ENCODE measurements around the gene RAB9B. TPM values are rescaled to one million over a fixed set of nuclear protein-coding genes. Genes with fewer than 3 reads are reported as not detected.

Gene RAB9B
- total RNA-seq, 6 experiments from 2014 or later, result 0.14 to 0.40 (median 0.25) TPM

- H3K4me1 Mint-ChIP-seq (ENCODE audit: low read depth), result peaks cover 42% of the 10 kb centered on the region
- DNase-seq, result no peak
- no peak for TF ChIP-seq CTCF (IDR thresholded peaks at IDR 0.05)
- H3K9me3 Mint-ChIP-seq, result no peaks in the 10 kb centered on the region
- H3K27me3 Mint-ChIP-seq (ENCODE audit: insufficient read depth), result no peaks in the 10 kb centered on the region; the same call in 1 of the 2 replicates
- peak overlapping the region; percentile 80 for H3K27ac Mint-ChIP-seq
- H3K4me3 Mint-ChIP-seq, result peak overlapping the region; percentile 89
- H3K36me3 Mint-ChIP-seq (ENCODE audit: low read depth), result no peaks in the 10 kb centered on the region
Observed at GRCh38 chrX:103794119-103794518, 37.9 kb downstream of the RAB9B start.

- H3K36me3 Mint-ChIP-seq (ENCODE audit: low read depth), result no peaks in the 10 kb centered on the region
- H3K27ac Mint-ChIP-seq, result peak overlapping the region; percentile 80
- no peak for TF ChIP-seq CTCF (IDR thresholded peaks at IDR 0.05)
- DNase-seq, result no peak
- peaks cover 42% of the 10 kb centered on the region for H3K4me1 Mint-ChIP-seq (ENCODE audit: low read depth)
- no peaks in the 10 kb centered on the region; the same call in 1 of the 2 replicates for H3K27me3 Mint-ChIP-seq (ENCODE audit: insufficient read depth)
- H3K9me3 Mint-ChIP-seq, result no peaks in the 10 kb centered on the region
- H3K4me3 Mint-ChIP-seq, result peak overlapping the region; percentile 89
Observed at GRCh38 chrX:103793545-103793940, 38.5 kb downstream of the RAB9B start.

GRCh38 chrX:103792916-103793544 lies 39.0 kb downstream of the RAB9B start:
- no peaks in the 10 kb centered on the region for H3K9me3 Mint-ChIP-seq
- no peak for TF ChIP-seq CTCF (IDR thresholded peaks at IDR 0.05)
- H3K36me3 Mint-ChIP-seq (ENCODE audit: low read depth), result no peaks in the 10 kb centered on the region
- H3K4me3 Mint-ChIP-seq, result peak overlapping the region; percentile 89
- H3K4me1 Mint-ChIP-seq (ENCODE audit: low read depth), result peaks cover 42% of the 10 kb centered on the region
- peak overlapping the region; percentile 80 for H3K27ac Mint-ChIP-seq
- H3K27me3 Mint-ChIP-seq (ENCODE audit: insufficient read depth), result no peaks in the 10 kb centered on the region; the same call in 1 of the 2 replicates
- DNase-seq, result peak; percentile 48

- Mint-ChIP-seq H3K4me3 (peak overlapping the region; percentile 72), H3K36me3 (ENCODE audit: low read depth) (no peaks in the 10 kb centered on the region), H3K9me3 (no peaks in the 10 kb centered on the region), H3K27me3 (ENCODE audit: insufficient read depth) (no peaks in the 10 kb centered on the region; the same call in 1 of the 2 replicates), H3K27ac (peak overlapping the region; percentile 71), H3K4me1 (ENCODE audit: low read depth) (peaks cover 42% of the 10 kb centered on the region)
- TF ChIP-seq CTCF (IDR thresholded peaks at IDR 0.05), result no peak
- peak; percentile 50 for DNase-seq
Observed at GRCh38 chrX:103791826-103792485, 40.1 kb downstream of the RAB9B start.

GRCh38 chrX:103791228-103791627 lies 40.8 kb downstream of the RAB9B start:
- Mint-ChIP-seq H3K4me3 (peak overlapping the region; percentile 34; the same call in 1 of the 2 replicates), H3K4me1 (ENCODE audit: low read depth) (peaks cover 42% of the 10 kb centered on the region)

More at GRCh38 chrX:103791228-103791627, 40.8 kb downstream of the RAB9B start:
- Mint-ChIP-seq H3K9me3 (no peaks in the 10 kb centered on the region), H3K36me3 (ENCODE audit: low read depth) (no peaks in the 10 kb centered on the region), H3K27ac (peak overlapping the region; percentile 71), H3K27me3 (ENCODE audit: insufficient read depth) (no peaks in the 10 kb centered on the region; the same call in 1 of the 2 replicates)
- TF ChIP-seq CTCF (IDR thresholded peaks at IDR 0.05), result no peak
- peak; percentile 7 for DNase-seq
